K562 (cell line): Measurements from ENCODE around the gene PRSS12. TPM values are rescaled to one million over a fixed set of nuclear protein-coding genes. Genes with fewer than 3 reads are reported as not detected.

Source experiments
- ARID2 ChIP-seq: fragments of 450-650 bp; IDR thresholded peaks from 2 replicates; pipeline ENCODE4 v1.6.1; 2017; ENCODE audit warnings: antibody characterized with exemption, mild to moderate bottlenecking
- ARID3A ChIP-seq: IDR thresholded peaks from 2 replicates; pipeline ENCODE4 v1.6.1; 2012; ENCODE audit warnings: low read depth, low read length, improper control_type of control experiment, borderline replicate concordance
- CEBPB ChIP-seq: fragments of 450-650 bp; IDR thresholded peaks from 2 replicates; pipeline ENCODE4 v1.6.1; 2016; ENCODE audit warnings: missing genetic modification characterization, missing compliant biosample characterization
- CXXC5 ChIP-seq: fragments of 250-450 bp; sonication (Bioruptor Pico); IDR thresholded peaks from 2 replicates; pipeline ENCODE4 v1.8.0; 2022; ENCODE audit warnings: inconsistent platforms, mild to moderate bottlenecking, moderate library complexity
- FOS ChIP-seq: IDR thresholded peaks from 3 replicates; pipeline ENCODE4 v1.6.1; 2011; ENCODE audit not compliant: insufficient read length; ENCODE audit errors: extremely low read depth
- GATAD2B ChIP-seq: fragments of 450-650 bp; IDR thresholded peaks from 2 replicates; pipeline ENCODE4 v1.6.1; 2017; ENCODE audit warnings: mild to moderate bottlenecking, borderline replicate concordance
- HDAC1 ChIP-seq, 2 experiments: fragments of 450-650 bp; IDR thresholded peaks; 2 replicates each; pipeline ENCODE4 v1.6.1; 2016 to 2017; ENCODE audit warnings: inconsistent platforms in 1 of 2, mild to moderate bottlenecking in 1 of 2, moderate library complexity in 1 of 2
- HEY1 ChIP-seq: fragments of 250-450 bp; sonication (Bioruptor Pico); IDR thresholded peaks from 2 replicates; pipeline ENCODE4 v1.5.0; 2020; ENCODE audit warnings: mild to moderate bottlenecking, moderate library complexity, borderline replicate concordance
- MBD2 ChIP-seq: sonication (generic); IDR thresholded peaks from 2 replicates; pipeline ENCODE4 v1.6.1; 2016; ENCODE audit warnings: low read depth, borderline replicate concordance
- MEIS2 ChIP-seq: fragments of 450-650 bp; IDR thresholded peaks from 2 replicates; pipeline ENCODE4 v1.6.1; 2014; ENCODE audit warnings: mild to moderate bottlenecking; ENCODE audit not compliant: partially characterized antibody
- NR4A1 ChIP-seq, 2 experiments: fragments of 250-450 bp in 1 of 2; fragments of 450-650 bp in 1 of 2; sonication (Bioruptor Pico) in 1 of 2; IDR thresholded peaks; 2 replicates each; pipeline versions ENCODE4 v1.4.0 to v1.6.1; 2016 to 2020; ENCODE audit warnings: mild to moderate bottlenecking in 2 of 2, missing compliant biosample characterization in 1 of 2, missing genetic modification characterization in 1 of 2, moderate library complexity in 1 of 2
- OTX1 ChIP-seq: fragments of 450-650 bp; formaldehyde crosslinking; IDR thresholded peaks from 2 replicates; pipeline ENCODE4 v1.4.0; 2022; ENCODE audit warnings: mild to moderate bottlenecking
- POLR3G ChIP-seq: IDR thresholded peaks from 2 replicates; pipeline ENCODE4 v1.6.1; 2011; ENCODE audit not compliant: insufficient read length, insufficient replicate concordance; ENCODE audit errors: extremely low read depth
- SMAD4 ChIP-seq: fragments of 250-450 bp; sonication (Bioruptor Pico); conservative IDR thresholded peaks from 2 replicates; pipeline ENCODE4 v1.8.0; 2021; ENCODE audit warnings: inconsistent platforms, mild to moderate bottlenecking, moderate library complexity
- SMARCA5 ChIP-seq: fragments of 450-650 bp; IDR thresholded peaks from 2 replicates; pipeline ENCODE4 v1.6.1; 2016
- SMC3 ChIP-seq: conservative IDR thresholded peaks from 2 replicates; pipeline ENCODE4 v1.6.1; 2011; ENCODE audit warnings: low read depth, low read length, improper control_type of control experiment; ENCODE audit not compliant: insufficient read depth
- TEAD4 ChIP-seq, 2 experiments: sonication (generic) in 1 of 2; formaldehyde crosslinking in 1 of 2; IDR thresholded peaks; 2 replicates each; pipeline versions ENCODE4 v1.6.1 to v1.8.0; 2012 to 2022; ENCODE audit warnings: borderline replicate concordance in 1 of 2, inconsistent platforms in 1 of 2, low read length in 1 of 2, mild to moderate bottlenecking in 1 of 2, missing genetic modification reagents in 1 of 2
- U2AF1 ChIP-seq: fragments of 200-400 bp; formaldehyde crosslinking; optimal IDR thresholded peaks from 2 replicates; pipeline ENCODE3; 2017; ENCODE audit warnings: mild to moderate bottlenecking, low read depth, low read length, moderate library complexity
- ZNF395 ChIP-seq: fragments of 200-800 bp; sonication (Bioruptor generic); IDR thresholded peaks from 2 replicates; pipeline ENCODE4 v1.6.1; 2017; ENCODE audit warnings: missing genetic modification characterization, missing compliant biosample characterization
- ZNF644 ChIP-seq: fragments of 200-800 bp; sonication (Bioruptor generic); IDR thresholded peaks from 2 replicates; pipeline ENCODE4 v1.6.1; 2016; ENCODE audit warnings: low read depth, missing genetic modification characterization, missing compliant biosample characterization
- ZNF778 ChIP-seq: fragments of 450-650 bp; formaldehyde crosslinking; IDR thresholded peaks from 2 replicates; pipeline ENCODE4 v1.4.0; 2020; ENCODE audit warnings: mild to moderate bottlenecking, moderate library complexity
- polyA plus RNA-seq, 8 experiments: library from polyadenylated mRNA; depleted of rRNA in 4 of 8; stranded (reverse) in 5 of 8; unstranded in 3 of 8; fragments of >200 nt; fragmentation: Nextera tagmentation in 2 of 8; fragmentation: Illumina TruSeq in 1 of 8; extraction: Ambion mirVana in 2 of 8; extraction: Trizol in 1 of 8; gene quantifications; 2 replicates each; pipeline versions ENCODE4 v1.2.1 to v1.2.3, GENCODE V29; 2011 to 2014; ENCODE audit warnings: inconsistent platforms in 1 of 8, missing spikeins in 1 of 8
- total RNA-seq, 7 experiments: library from RNA; depleted of rRNA in 6 of 7; stranded (reverse); fragments of >200 nt in 6 of 7; fragmentation: Illumina TruSeq in 2 of 7; extraction: Trizol in 2 of 7; gene quantifications; 2 replicates each; pipeline versions ENCODE4 v1.2.1 to v1.2.3, GENCODE V29; 2011 to 2021; ENCODE audit warnings: low replicate concordance in 1 of 7
- TF ChIP-seq, protein P1 (sequence below): fragments of 250-450 bp; sonication (Bioruptor Pico); IDR thresholded peaks from 2 replicates; pipeline ENCODE4 v1.4.0; 2020; ENCODE audit warnings: mild to moderate bottlenecking, moderate library complexity, borderline replicate concordance
- TF ChIP-seq, protein P2 (sequence below): fragments of 450-650 bp; IDR thresholded peaks from 2 replicates; pipeline ENCODE4 v1.6.1; 2016

Gene PRSS12
- total and polyA plus RNA-seq, 9 of the 15 experiments (the other 6 are each of a cell fraction or from before 2014, with no cell fraction given): 0.06 to 0.11 (median 0.09) TPM; not detected in 6

GRCh38 chr4:118284169-118284568, 68.6 kb downstream of the PRSS12 start (continued):
- TF ChIP-seq NR4A1 (CRISPR knock-in tag; IDR thresholded peaks at IDR 0.05) (no peak), NR4A1 (tag; IDR thresholded peaks at IDR 0.05) (no peak), ARID2 (no peak), ZNF395 (CRISPR knock-in tag) (peak; percentile 33; the same call in 1 of the 2 replicates), MEIS2 (no peak), HDAC1 (IDR thresholded peaks at IDR 0.05) (no peak), ZNF644 (tag) (no peak), HEY1 (CRISPR knock-in tag) (no peak), POLR3G (no peak), GATAD2B (no peak), ARID3A (no peak), OTX1 (no peak), CEBPB (tag) (peak; percentile 81; the same call in 1 of the 2 replicates), SMARCA5 (no peak), SMAD4 (CRISPR knock-in tag) (no peak), FOS (no peak), ZNF778 (no peak), TEAD4 (IDR thresholded peaks at IDR 0.05; ENCODE audit: low read length) (0 out of 2 replicates have a peak, but pooled peaks have one; percentile 27), TEAD4 (CRISPR knock-in tag; IDR thresholded peaks at IDR 0.05; ENCODE audit: borderline replicate concordance) (no peak), U2AF1 (no peak), SMC3 (no peak), MBD2 (no peak), CXXC5 (CRISPR knock-in tag) (no peak)
- TF ChIP-seq, protein P1, sequence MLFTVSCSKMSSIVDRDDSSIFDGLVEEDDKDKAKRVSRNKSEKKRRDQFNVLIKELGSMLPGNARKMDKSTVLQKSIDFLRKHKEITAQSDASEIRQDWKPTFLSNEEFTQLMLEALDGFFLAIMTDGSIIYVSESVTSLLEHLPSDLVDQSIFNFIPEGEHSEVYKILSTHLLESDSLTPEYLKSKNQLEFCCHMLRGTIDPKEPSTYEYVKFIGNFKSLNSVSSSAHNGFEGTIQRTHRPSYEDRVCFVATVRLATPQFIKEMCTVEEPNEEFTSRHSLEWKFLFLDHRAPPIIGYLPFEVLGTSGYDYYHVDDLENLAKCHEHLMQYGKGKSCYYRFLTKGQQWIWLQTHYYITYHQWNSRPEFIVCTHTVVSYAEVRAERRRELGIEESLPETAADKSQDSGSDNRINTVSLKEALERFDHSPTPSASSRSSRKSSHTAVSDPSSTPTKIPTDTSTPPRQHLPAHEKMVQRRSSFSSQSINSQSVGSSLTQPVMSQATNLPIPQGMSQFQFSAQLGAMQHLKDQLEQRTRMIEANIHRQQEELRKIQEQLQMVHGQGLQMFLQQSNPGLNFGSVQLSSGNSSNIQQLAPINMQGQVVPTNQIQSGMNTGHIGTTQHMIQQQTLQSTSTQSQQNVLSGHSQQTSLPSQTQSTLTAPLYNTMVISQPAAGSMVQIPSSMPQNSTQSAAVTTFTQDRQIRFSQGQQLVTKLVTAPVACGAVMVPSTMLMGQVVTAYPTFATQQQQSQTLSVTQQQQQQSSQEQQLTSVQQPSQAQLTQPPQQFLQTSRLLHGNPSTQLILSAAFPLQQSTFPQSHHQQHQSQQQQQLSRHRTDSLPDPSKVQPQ: no peak
- TF ChIP-seq, protein P2, sequence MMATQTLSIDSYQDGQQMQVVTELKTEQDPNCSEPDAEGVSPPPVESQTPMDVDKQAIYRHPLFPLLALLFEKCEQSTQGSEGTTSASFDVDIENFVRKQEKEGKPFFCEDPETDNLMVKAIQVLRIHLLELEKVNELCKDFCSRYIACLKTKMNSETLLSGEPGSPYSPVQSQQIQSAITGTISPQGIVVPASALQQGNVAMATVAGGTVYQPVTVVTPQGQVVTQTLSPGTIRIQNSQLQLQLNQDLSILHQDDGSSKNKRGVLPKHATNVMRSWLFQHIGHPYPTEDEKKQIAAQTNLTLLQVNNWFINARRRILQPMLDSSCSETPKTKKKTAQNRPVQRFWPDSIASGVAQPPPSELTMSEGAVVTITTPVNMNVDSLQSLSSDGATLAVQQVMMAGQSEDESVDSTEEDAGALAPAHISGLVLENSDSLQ: no peak
